GM23338 (cell line): ENCODE measurements around the gene FBLN2. TPM values are rescaled to one million over a fixed set of nuclear protein-coding genes. Genes with fewer than 3 reads are reported as not detected.

Source experiments
- ATAC-seq: fragments of 200-7000 bp; cut with Tn5 transposase; 3 replicates; pipeline ENCODE4 v1.9.1; 2020
- DNase-seq: peaks from one replicate; pipeline ENCODE4 v3.0.0-alpha.2; 2015; ENCODE audit warnings: low spot score
- H2AFZ ChIP-seq: fragments of 200-600 bp; sonication (generic); 2 replicates; pipeline ENCODE4 v1.8.0; 2016; ENCODE audit warnings: antibody characterized with exemption, mild to moderate bottlenecking, moderate library complexity
- H3F3A ChIP-seq: fragments of 200-600 bp; sonication (generic); replicated peaks from 2 replicates; pipeline ENCODE4 v1.8.0; 2017; ENCODE audit warnings: antibody characterized with exemption, mixed run types, low read depth
- H3K27ac ChIP-seq: fragments of 200-600 bp; sonication (generic); 2 replicates; pipeline ENCODE4 v1.6.1; 2016; ENCODE audit warnings: low read depth
- H3K27me3 ChIP-seq: fragments of 200-600 bp; sonication (generic); 2 replicates; pipeline ENCODE4 v1.8.0; 2016; ENCODE audit warnings: mild to moderate bottlenecking, mixed run types, moderate library complexity; ENCODE audit not compliant: insufficient read depth
- H3K36me3 ChIP-seq: fragments of 200-600 bp; sonication (generic); 2 replicates; pipeline ENCODE4 v1.8.0; 2016; ENCODE audit warnings: mild to moderate bottlenecking; ENCODE audit not compliant: insufficient read depth
- H3K4me1 ChIP-seq: fragments of 200-600 bp; sonication (generic); 2 replicates; pipeline ENCODE4 v1.8.0; 2016; ENCODE audit warnings: mild to moderate bottlenecking, moderate library complexity; ENCODE audit not compliant: insufficient read depth
- H3K4me2 ChIP-seq: fragments of 200-600 bp; sonication (generic); 2 replicates; pipeline ENCODE4 v1.7.1; 2017; ENCODE audit warnings: mixed run types
- H3K4me3 ChIP-seq: fragments of 200-600 bp; sonication (generic); 2 replicates; pipeline ENCODE4 v1.6.1; 2016; ENCODE audit warnings: mixed run types
- H3K79me2 ChIP-seq: fragments of 200-600 bp; sonication (generic); replicated peaks from 2 replicates; pipeline ENCODE4 v1.8.0; 2017; ENCODE audit warnings: mild to moderate bottlenecking; ENCODE audit not compliant: insufficient read depth
- H3K9me2 ChIP-seq: fragments of 200-600 bp; sonication (generic); 2 replicates; pipeline ENCODE4 v1.8.0; 2017; ENCODE audit not compliant: insufficient read depth
- H4K20me1 ChIP-seq: fragments of 200-600 bp; sonication (generic); replicated peaks from 2 replicates; pipeline ENCODE4 v1.8.0; 2017; ENCODE audit warnings: mild to moderate bottlenecking; ENCODE audit not compliant: insufficient read depth
- H3K27ac Mint-ChIP-seq: 2 replicates; pipeline ENCODE4 v1.8.0; 2020; ENCODE audit warnings: inconsistent platforms, mild to moderate bottlenecking, moderate library complexity, mixed read lengths
- H3K27me3 Mint-ChIP-seq: 3 replicates; pipeline ENCODE4 v1.8.0; 2022; ENCODE audit warnings: low read depth, mild to moderate bottlenecking, moderate library complexity, mixed read lengths, inconsistent platforms; ENCODE audit not compliant: insufficient read depth, poor library complexity
- H3K36me3 Mint-ChIP-seq: 3 replicates; pipeline ENCODE4 v1.8.0; 2021; ENCODE audit warnings: low read depth, mild to moderate bottlenecking, inconsistent platforms, moderate library complexity, mixed read lengths
- H3K4me1 Mint-ChIP-seq: 3 replicates; pipeline ENCODE4 v1.8.0; 2020; ENCODE audit warnings: mild to moderate bottlenecking, inconsistent platforms, mixed read lengths
- H3K4me3 Mint-ChIP-seq: 3 replicates; pipeline ENCODE4 v1.8.0; 2021; ENCODE audit warnings: moderate library complexity, mild to moderate bottlenecking, inconsistent platforms, mixed read lengths
- H3K9me3 Mint-ChIP-seq: 3 replicates; pipeline ENCODE4 v1.8.0; 2020; ENCODE audit warnings: moderate library complexity, mild to moderate bottlenecking, inconsistent platforms, mixed read lengths
- CREB1 ChIP-seq: fragments of 250-450 bp; sonication (Bioruptor Pico); IDR thresholded peaks from 2 replicates; pipeline ENCODE4 v1.5.0; 2020; ENCODE audit warnings: low read depth, mild to moderate bottlenecking, moderate library complexity
- CTCF ChIP-seq, 2 experiments: fragments of 200-600 bp in 1 of 2; sonication (generic) in 1 of 2; conservative IDR thresholded peaks; 2 replicates each; pipeline versions ENCODE4 v1.5.1 to v1.6.1; 2016 to 2017; ENCODE audit warnings: antibody characterized with exemption in 2 of 2, low read depth in 2 of 2, mild to moderate bottlenecking in 2 of 2, moderate library complexity in 1 of 2
- ETS1 ChIP-seq: IDR thresholded peaks from 2 replicates; pipeline ENCODE4 v1.6.1; 2016; ENCODE audit warnings: antibody characterized with exemption
- EZH2 ChIP-seq: fragments of 200-600 bp; sonication (generic); IDR thresholded peaks from one replicate; pipeline ENCODE4 v1.8.0; 2017; ENCODE audit warnings: antibody characterized with exemption, mild to moderate bottlenecking, low read depth; ENCODE audit not compliant: unreplicated experiment
- EZH2phosphoT487 ChIP-seq: fragments of 200-600 bp; sonication (generic); IDR thresholded peaks from one replicate; pipeline ENCODE4 v1.8.1; 2018; ENCODE audit warnings: antibody characterized with exemption; ENCODE audit not compliant: unreplicated experiment
- JUNB ChIP-seq: IDR thresholded peaks from one replicate; pipeline ENCODE4 v1.6.1; 2016; ENCODE audit warnings: antibody characterized with exemption; ENCODE audit not compliant: unreplicated experiment
- NANOG ChIP-seq: IDR thresholded peaks from 2 replicates; pipeline ENCODE4 v1.6.1; 2016; ENCODE audit warnings: antibody characterized with exemption, borderline replicate concordance
- POLR2AphosphoS5 ChIP-seq: IDR thresholded peaks from 2 replicates; pipeline ENCODE4 v1.6.1; 2016; ENCODE audit warnings: antibody characterized with exemption, low read depth
- REST ChIP-seq: IDR thresholded peaks from one replicate; pipeline ENCODE4 v1.6.1; 2018; ENCODE audit warnings: antibody characterized with exemption; ENCODE audit not compliant: unreplicated experiment
- STAT1 ChIP-seq: IDR thresholded peaks from one replicate; pipeline ENCODE4 v1.6.1; 2016; ENCODE audit warnings: antibody characterized with exemption; ENCODE audit not compliant: unreplicated experiment
- ZNF114 ChIP-seq: fragments of 250-450 bp; sonication (Bioruptor Pico); IDR thresholded peaks from 2 replicates; pipeline ENCODE4 v1.5.0; 2020; ENCODE audit warnings: mild to moderate bottlenecking, moderate library complexity
- ZNF331 ChIP-seq: fragments of 250-450 bp; sonication (Bioruptor Pico); IDR thresholded peaks from 2 replicates; pipeline ENCODE4 v1.5.0; 2020; ENCODE audit warnings: low read depth, mild to moderate bottlenecking, moderate library complexity
- polyA plus RNA-seq: library from polyadenylated mRNA; unstranded; fragments of >200 nt; fragmentation: Nextera tagmentation; extraction: Ambion mirVana; gene quantifications from 2 replicates; pipeline ENCODE4 v1.2.1, GENCODE V29; 2016
- total RNA-seq: library from RNA; depleted of rRNA; stranded (reverse); fragments of >200 nt; shearing (Covaris generic); gene quantifications from 2 replicates; pipeline ENCODE4 v1.2.3, GENCODE V29; 2014

The FBLN2 gene
- total and polyA plus RNA-seq, 2 experiments from 2014 or later, result 18.8 to 26.8 TPM

DNA sequence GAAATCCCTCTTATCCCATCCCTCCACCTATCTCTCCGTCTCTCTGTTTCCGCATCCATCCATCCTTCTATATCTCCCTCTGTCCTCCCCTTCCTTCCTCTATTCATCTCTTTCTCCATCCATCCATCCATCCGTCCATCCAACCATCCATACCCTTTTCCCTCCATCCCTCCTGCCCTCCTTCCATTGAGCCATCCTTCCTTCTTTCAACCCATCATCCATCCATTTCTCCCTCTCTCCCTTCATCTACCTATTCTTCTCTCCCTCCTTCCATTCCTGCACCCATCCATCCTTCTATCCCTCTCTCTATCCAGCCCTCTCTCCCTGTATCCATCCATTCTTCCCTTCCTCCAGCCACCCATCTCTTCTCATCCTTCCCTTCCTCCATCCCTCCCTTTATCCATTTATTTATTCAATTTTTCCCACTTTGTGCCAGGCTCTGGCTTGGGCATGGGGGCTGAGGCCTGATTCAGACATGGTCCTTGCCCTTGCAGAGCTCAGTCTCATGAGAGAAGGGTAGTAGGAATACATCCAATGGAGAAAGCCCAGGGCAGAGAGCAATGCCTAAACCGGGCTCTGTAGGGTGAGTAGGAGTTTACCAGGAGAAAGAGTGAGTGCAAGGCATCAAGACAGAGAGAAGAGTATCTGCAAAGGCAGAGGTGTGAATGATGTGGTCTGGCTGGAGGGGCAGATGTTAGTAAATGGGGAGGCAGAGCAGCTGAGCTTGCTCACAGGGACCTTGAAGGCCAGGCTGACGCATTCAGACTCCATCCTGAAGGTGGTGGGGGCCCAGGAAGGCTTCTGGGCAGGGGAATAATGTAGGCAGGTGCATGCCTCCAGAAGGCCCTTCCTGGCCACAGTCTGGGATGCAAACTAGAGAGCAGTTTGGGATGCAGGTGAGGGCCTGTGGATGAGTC is 19.5 kb upstream of the FBLN2 start (continued):
- TF ChIP-seq EZH2phosphoT487 (no peak), NANOG (no peak), ZNF331 (no peak), CREB1 (CRISPR knock-in tag) (no peak), JUNB (no peak), ZNF114 (CRISPR knock-in tag) (no peak), REST (no peak)

DNA sequence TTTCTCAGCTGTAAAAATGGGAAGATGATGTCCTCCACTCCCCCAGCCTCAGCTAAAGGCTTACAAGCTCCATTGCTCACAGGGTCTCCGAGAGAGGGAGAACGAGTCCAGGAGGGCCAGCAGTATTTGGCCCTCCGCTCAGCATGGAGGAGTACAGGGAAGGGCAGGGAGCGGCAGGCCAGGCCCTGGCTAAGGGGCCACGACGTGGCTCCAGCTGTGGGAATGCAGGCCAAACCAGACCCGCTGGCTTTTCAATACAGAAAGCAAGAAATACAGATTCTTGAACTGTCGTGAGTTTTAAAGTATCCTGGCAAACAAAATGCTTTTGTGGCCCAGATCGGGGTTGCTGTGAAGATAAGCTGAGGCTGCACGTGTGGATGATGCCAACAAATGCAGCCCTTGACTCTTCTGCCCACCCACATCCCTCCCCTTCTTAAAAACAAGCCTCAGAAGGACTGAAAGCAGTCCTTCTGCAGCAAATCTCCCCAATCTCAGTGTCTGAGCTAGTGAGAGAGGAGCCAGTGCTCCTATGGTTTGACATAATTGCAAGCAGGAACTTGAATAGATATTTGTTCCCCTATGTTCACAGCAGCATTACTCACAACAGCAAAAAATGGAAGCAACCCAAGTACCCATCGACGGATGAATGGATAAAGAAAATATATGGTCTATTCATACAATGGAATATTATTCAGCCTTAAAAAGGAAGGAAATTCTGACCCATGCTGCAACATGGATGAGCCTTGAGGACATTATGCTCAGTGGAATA is 18.5 kb upstream of the FBLN2 start:
- Mint-ChIP-seq H3K27ac (no peak overlapping the region), H3K4me1 (peaks cover 26% of the 10 kb centered on the region), H3K4me3 (no peak overlapping the region; the same call in 2 of the 3 replicates), H3K36me3 (no peaks in the 10 kb centered on the region), H3K27me3 (peaks cover 15% of the 10 kb centered on the region), H3K9me3 (no peaks in the 10 kb centered on the region)
- H3K9me2 ChIP-seq, result no peaks in the 10 kb centered on the region
- no peaks in the 10 kb centered on the region for H3K79me2 ChIP-seq
- DNase-seq, result no peak
- H3K4me3 ChIP-seq, result no peak overlapping the region
- H3K36me3 ChIP-seq, result no peaks in the 10 kb centered on the region
- peaks cover 11% of the 10 kb centered on the region; the same call in 1 of the 2 replicates for H3K4me1 ChIP-seq
- H3K27ac ChIP-seq, result no peak overlapping the region
- no peaks in the 10 kb centered on the region for H3F3A ChIP-seq
- no peaks in the 10 kb centered on the region for H3K27me3 ChIP-seq
- H2AFZ ChIP-seq, result no peak overlapping the region
- ATAC-seq, result no peak
- no peaks in the 10 kb centered on the region for H4K20me1 ChIP-seq
- H3K4me2 ChIP-seq, result no peak overlapping the region
- TF ChIP-seq EZH2, result no peak
- no peak for TF ChIP-seq ETS1
- TF ChIP-seq CREB1 (CRISPR knock-in tag), result no peak
- TF ChIP-seq EZH2phosphoT487, result no peak
- no peak for TF ChIP-seq ZNF114 (CRISPR knock-in tag)
- TF ChIP-seq NANOG, result no peak
- no peak for TF ChIP-seq POLR2AphosphoS5
- TF ChIP-seq CTCF (conservative IDR thresholded peaks at IDR 0.05; ENCODE audit: low read depth in 2 of 2), result no peak
- no peak for TF ChIP-seq REST
- TF ChIP-seq STAT1, result no peak
- no peak for TF ChIP-seq JUNB
